Neural cell (in vitro differentiated cells): ENCODE results near the gene IGF1R. TPM values are rescaled to one million over a fixed set of nuclear protein-coding genes. Genes with fewer than 3 reads are reported as not detected.

Experiments
- H2AFZ ChIP-seq: fragments of 200-600, 300-800 bp; sonication (generic), shearing (Covaris generic); 2 replicates; pipeline ENCODE4 v1.6.0; 2014; ENCODE audit warnings: low read depth, mild to moderate bottlenecking, antibody characterized with exemption, low read length, moderate library complexity
- H3F3A ChIP-seq: fragments of 200-600 bp; shearing (Covaris generic); 2 replicates; pipeline ENCODE4 v1.6.1; 2016; ENCODE audit warnings: mild to moderate bottlenecking, moderate library complexity, mixed read lengths, antibody characterized with exemption, low read length; ENCODE audit not compliant: insufficient read depth, poor library complexity, severe bottlenecking
- H3K27ac ChIP-seq: fragments of 200-600, 300-800 bp; sonication (generic), shearing (Covaris generic); 2 replicates; pipeline ENCODE4 v1.5.1; 2014; ENCODE audit warnings: mild to moderate bottlenecking, low read length, moderate library complexity
- H3K27me3 ChIP-seq: fragments of 300-800, 200-600 bp; sonication (generic), shearing (Covaris generic); 2 replicates; pipeline ENCODE4 v1.6.0; 2014; ENCODE audit warnings: mild to moderate bottlenecking, low read depth, low read length, moderate library complexity; ENCODE audit not compliant: insufficient read depth
- H3K36me3 ChIP-seq: fragments of 300-800, 200-600 bp; sonication (generic), shearing (Covaris generic); 2 replicates; pipeline ENCODE4 v1.5.1; 2014; ENCODE audit warnings: mild to moderate bottlenecking, antibody characterized with exemption, low read length, moderate library complexity; ENCODE audit not compliant: insufficient read depth
- H3K4me2 ChIP-seq: fragments of 300-800, 200-600 bp; sonication (generic), shearing (Covaris generic); 2 replicates; pipeline ENCODE4 v1.6.0; 2014; ENCODE audit warnings: mild to moderate bottlenecking, low read length
- H3K4me3 ChIP-seq: fragments of 300-800, 200-600 bp; sonication (generic), shearing (Covaris generic); 2 replicates; pipeline ENCODE4 v1.5.1; 2014; ENCODE audit warnings: mild to moderate bottlenecking, low read length, moderate library complexity
- H3K79me2 ChIP-seq: fragments of 200-600 bp; shearing (Covaris generic); replicated peaks from 2 replicates; pipeline ENCODE4 v1.6.0; 2014; ENCODE audit warnings: mild to moderate bottlenecking, low read length, moderate library complexity; ENCODE audit not compliant: insufficient read depth
- H3K9ac ChIP-seq: fragments of 300-800, 200-600 bp; sonication (generic), shearing (Covaris generic); 2 replicates; pipeline ENCODE4 v1.6.1; 2016; ENCODE audit warnings: mild to moderate bottlenecking, low read length, mixed read lengths
- H3K9me2 ChIP-seq: fragments of 200-600 bp; shearing (Covaris generic); 2 replicates; pipeline ENCODE4 v1.6.1; 2016; ENCODE audit warnings: mild to moderate bottlenecking, low read length, mixed read lengths; ENCODE audit not compliant: insufficient read depth
- H3K9me3 ChIP-seq: fragments of 200-600, 300-800 bp; sonication (generic), shearing (Covaris generic); 2 replicates; pipeline ENCODE4 v1.6.1; 2016; ENCODE audit warnings: mild to moderate bottlenecking, mixed run types, low read length, moderate library complexity, mixed read lengths
- H4K20me1 ChIP-seq: fragments of 200-600 bp; shearing (Covaris generic); 2 replicates; pipeline ENCODE4 v1.6.1; 2016; ENCODE audit warnings: mild to moderate bottlenecking, mixed run types; ENCODE audit not compliant: insufficient read depth
- CTCF ChIP-seq: fragments of 450-650 bp; IDR thresholded peaks from 2 replicates; pipeline ENCODE4 v1.5.1; 2014; ENCODE audit warnings: antibody characterized with exemption, mild to moderate bottlenecking, moderate library complexity; ENCODE audit not compliant: poor library complexity, severe bottlenecking
- EP300 ChIP-seq: fragments of 450-650 bp; conservative IDR thresholded peaks from 2 replicates; pipeline ENCODE4 v1.6.1; 2014; ENCODE audit warnings: antibody characterized with exemption, mild to moderate bottlenecking, moderate library complexity; ENCODE audit not compliant: poor library complexity, severe bottlenecking
- EZH2 ChIP-seq: fragments of 200-600, 300-800 bp; shearing (Covaris generic), sonication (generic); IDR thresholded peaks from 2 replicates; pipeline ENCODE4 v1.6.1; 2014; ENCODE audit warnings: antibody characterized with exemption, low read length, borderline replicate concordance, mild to moderate bottlenecking; ENCODE audit not compliant: insufficient read depth, poor library complexity, severe bottlenecking
- MXI1 ChIP-seq: fragments of 450-650 bp; conservative IDR thresholded peaks from 2 replicates; pipeline ENCODE4 v1.6.1; 2014; ENCODE audit warnings: antibody characterized with exemption, mild to moderate bottlenecking; ENCODE audit not compliant: poor library complexity, severe bottlenecking
- POLR2AphosphoS5 ChIP-seq: IDR thresholded peaks from 2 replicates; pipeline ENCODE4 v1.6.1; 2012
- RAD21 ChIP-seq: fragments of 450-650 bp; conservative IDR thresholded peaks from 2 replicates; pipeline ENCODE4 v1.6.1; 2014; ENCODE audit warnings: antibody characterized with exemption, mild to moderate bottlenecking, moderate library complexity
- REST ChIP-seq: IDR thresholded peaks from 2 replicates; pipeline ENCODE4 v1.6.1; 2012; ENCODE audit warnings: borderline replicate concordance
- SMC3 ChIP-seq: fragments of 450-650 bp; conservative IDR thresholded peaks from 2 replicates; pipeline ENCODE4 v1.6.1; 2014; ENCODE audit warnings: antibody characterized with exemption, mild to moderate bottlenecking, moderate library complexity; ENCODE audit not compliant: poor library complexity
- TAF1 ChIP-seq: IDR thresholded peaks from 2 replicates; pipeline ENCODE4 v1.6.1; 2012; ENCODE audit warnings: low read depth
- polyA plus RNA-seq: library from polyadenylated mRNA; depleted of rRNA; stranded (reverse); fragments of >200 nt; gene quantifications from 2 replicates; pipeline ENCODE4 v1.2.3, GENCODE V29; 2014

Gene IGF1R
- polyA plus RNA-seq, 1 donor from 2014 or later, result 10.9 TPM

- no peak overlapping the region for H2AFZ ChIP-seq
- H3K9me2 ChIP-seq, result no peaks in the 10 kb centered on the region
- H3K4me3 ChIP-seq, result no peak overlapping the region
- no peak for TF ChIP-seq SMC3
- H3K36me3 ChIP-seq, result no peaks in the 10 kb centered on the region
- H3K4me2 ChIP-seq, result no peak overlapping the region
- no peak overlapping the region for H3K27ac ChIP-seq
- H4K20me1 ChIP-seq, result no peaks in the 10 kb centered on the region
- H3K9me3 ChIP-seq, result no peaks in the 10 kb centered on the region
- H3F3A ChIP-seq, result no peaks in the 10 kb centered on the region
- peaks cover 67% of the 10 kb centered on the region for H3K79me2 ChIP-seq
- H3K9ac ChIP-seq, result no peak overlapping the region
- H3K27me3 ChIP-seq, result no peaks in the 10 kb centered on the region
Observed at GRCh38 chr15:98754657-98755022, 106.3 kb downstream of the IGF1R start.

GRCh38 chr15:98755138-98755537 is 106.8 kb downstream of the IGF1R start:
- no peaks in the 10 kb centered on the region for H3K9me3 ChIP-seq
- no peaks in the 10 kb centered on the region for H3K36me3 ChIP-seq
- no peak overlapping the region for H3K4me2 ChIP-seq
- TF ChIP-seq TAF1 (no peak), RAD21 (no peak), POLR2AphosphoS5 (no peak), EP300 (no peak), EZH2 (no peak), CTCF (no peak), REST (no peak), MXI1 (no peak), SMC3 (no peak)
- H3K9me2 ChIP-seq, result no peaks in the 10 kb centered on the region
- H3K27me3 ChIP-seq, result no peaks in the 10 kb centered on the region
- H3K79me2 ChIP-seq, result peaks cover 69% of the 10 kb centered on the region
- no peaks in the 10 kb centered on the region for H3F3A ChIP-seq
- H4K20me1 ChIP-seq, result no peaks in the 10 kb centered on the region
- H2AFZ ChIP-seq, result no peak overlapping the region
- no peak overlapping the region for H3K4me3 ChIP-seq
- no peak overlapping the region for H3K27ac ChIP-seq
- H3K9ac ChIP-seq, result no peak overlapping the region

- Histone ChIP-seq H3F3A (no peaks in the 10 kb centered on the region), H3K9ac (no peak overlapping the region), H3K9me3 (no peaks in the 10 kb centered on the region), H3K79me2 (peaks cover 69% of the 10 kb centered on the region), H3K27ac (no peak overlapping the region), H4K20me1 (no peaks in the 10 kb centered on the region), H3K9me2 (no peaks in the 10 kb centered on the region), H3K4me3 (no peak overlapping the region), H3K27me3 (no peaks in the 10 kb centered on the region), H3K36me3 (no peaks in the 10 kb centered on the region), H2AFZ (no peak overlapping the region), H3K4me2 (no peak overlapping the region)
- no peak for TF ChIP-seq TAF1
- TF ChIP-seq EP300, result no peak
- no peak for TF ChIP-seq EZH2
- TF ChIP-seq MXI1, result no peak
- no peak for TF ChIP-seq SMC3
- TF ChIP-seq RAD21, result no peak
- TF ChIP-seq POLR2AphosphoS5, result no peak
- TF ChIP-seq REST, result no peak
Observed at GRCh38 chr15:98755781-98756180, 107.4 kb downstream of the IGF1R start.
